Gastrocnemius medialis (tissue), 4 donors: ENCODE measurements around the gene RABGAP1. TPM values are rescaled to one million over a fixed set of nuclear protein-coding genes. Genes with fewer than 3 reads are reported as not detected.
A peak's percentile ranks its signal among the peaks of the same experiment; 100 is the strongest.

Experiments used
- ATAC-seq, 2 donors: fragments of 150-250 bp; one replicate each; pipeline ENCODE4 v1.9.1; 2016
- DNase-seq, 2 donors: peaks; one replicate each; pipeline ENCODE4 v3.0.0-alpha.2; 2019
- H3K27ac ChIP-seq, 4 donors: fragments of 200-600 bp; sonication (generic); 1 replicate in 1 of 4; 2 replicates in 3 of 4; pipeline ENCODE4 v1.5.1; 2016 to 2018; ENCODE audit warnings: mild to moderate bottlenecking in 2 of 4, moderate library complexity in 1 of 4
- H3K27me3 ChIP-seq, 3 donors: fragments of 200-600 bp; sonication (generic) in 2 of 3; 1 replicate in 1 of 3; 2 replicates in 2 of 3; pipeline versions ENCODE4 v1.5.1 to v1.6.0; 2016 to 2019; ENCODE audit warnings: mild to moderate bottlenecking in 1 of 3, moderate library complexity in 1 of 3
- H3K36me3 ChIP-seq, 2 donors: fragments of 200-600 bp; sonication (generic) in 1 of 2; one replicate each; pipeline ENCODE4 v1.5.1; 2017 to 2018
- H3K4me1 ChIP-seq, 2 donors: fragments of 200-600 bp; sonication (generic) in 1 of 2; one replicate each; pipeline ENCODE4 v1.5.1; 2016 to 2017; ENCODE audit warnings: mild to moderate bottlenecking in 2 of 2
- H3K4me3 ChIP-seq, 4 donors: fragments of 200-600 bp; sonication (generic) in 3 of 4; 1 replicate in 1 of 4; 2 replicates in 3 of 4; pipeline ENCODE4 v1.5.1; 2016 to 2019; ENCODE audit warnings: mild to moderate bottlenecking in 2 of 4
- H3K9me3 ChIP-seq, 3 donors: fragments of 200-600 bp; sonication (generic) in 2 of 3; 1 replicate in 1 of 3; 2 replicates in 2 of 3; pipeline ENCODE4 v1.5.1; 2016 to 2019
- CTCF ChIP-seq, 5 experiments: fragments of 450-650 bp in 3 of 5; fragments of 200-600 bp in 2 of 5; sonication (generic) in 2 of 5; IDR thresholded peaks in 4 of 5; conservative IDR thresholded peaks in 1 of 5; 1 replicate in 4 of 5; 2 replicates in 1 of 5; pipeline ENCODE4 v1.5.1; 2016 to 2019; ENCODE audit warnings: antibody characterized with exemption in 5 of 5, mild to moderate bottlenecking in 3 of 5, moderate library complexity in 3 of 5
- POLR2A ChIP-seq, 2 donors: fragments of 450-650 bp; IDR thresholded peaks; one replicate each; pipeline ENCODE4 v1.6.1; 2017; ENCODE audit warnings: antibody characterized with exemption in 2 of 2, mild to moderate bottlenecking in 2 of 2, moderate library complexity in 2 of 2
- in situ Hi-C, 4 donors: fragments of 200-750 bp; cut with MboI; loops; one replicate each; pipeline versions ENCODE4 v1.15.0 to v1.8.0; 2017; ENCODE audit warnings: low sequenced_read_pairs in 4 of 4
- intact Hi-C: fragments of 100-400 bp; cut with DNase I; formaldehyde crosslinking; loops from one replicate; pipeline ENCODE4 v1.15.1; 2023; ENCODE audit warnings: low total_unique reads
- total RNA-seq, 4 donors: library from RNA; depleted of rRNA; stranded (reverse); fragments of >200 nt; gene quantifications; one replicate each; pipeline versions ENCODE4 v1.1.0 to v1.2.3, GENCODE V29; 2016

Gene RABGAP1
- total RNA-seq, 4 donors from 2014 or later: 23.7 to 33.8 (median 26.6) TPM

GRCh38 chr9:123073991-123074422 lies 133.2 kb downstream of the RABGAP1 start:
- H3K27ac ChIP-seq: peak overlapping the region in 1 of 4 donors; percentile 23
- ATAC-seq (peak in 1 of 2 donors; percentile 45), DNase-seq (no peak)
- no peaks in the 10 kb centered on the region for H3K27me3 ChIP-seq
- H3K4me3 ChIP-seq: no peak overlapping the region
- intact Hi-C loops: no loop called here
- TF ChIP-seq POLR2A (IDR thresholded peaks at IDR 0.05): no peak
- TF ChIP-seq CTCF (IDR thresholded peaks at IDR 0.05 in 4 of 5, conservative IDR thresholded peaks at IDR 0.05 in 1 of 5): no peak
- no peaks in the 10 kb centered on the region for H3K9me3 ChIP-seq
- no peaks in the 10 kb centered on the region for H3K4me1 ChIP-seq
- H3K36me3 ChIP-seq: peaks cover 0 to 27% of the 10 kb centered on the region in 2 donors
- in situ Hi-C loops: no loop called here

GRCh38 chr9:123074628-123075027 lies 133.8 kb downstream of the RABGAP1 start:
- H3K27me3 ChIP-seq: no peaks in the 10 kb centered on the region
- ATAC-seq: no peak
- no peak for DNase-seq
- in situ Hi-C loops: loop anchor here in 1 of 4 donors (25.0 kb wide), 1 partner anchor 263 kb away; no protein-coding TSS in a partner anchor
- H3K36me3 ChIP-seq: peaks cover 0 to 30% of the 10 kb centered on the region in 2 donors
- intact Hi-C loops: no loop called here
- no peaks in the 10 kb centered on the region for H3K9me3 ChIP-seq
- no peaks in the 10 kb centered on the region for H3K4me1 ChIP-seq
- TF ChIP-seq CTCF (IDR thresholded peaks at IDR 0.05 in 4 of 5, conservative IDR thresholded peaks at IDR 0.05 in 1 of 5): no peak
- TF ChIP-seq POLR2A (IDR thresholded peaks at IDR 0.05): no peak
- H3K27ac ChIP-seq: no peak overlapping the region
- H3K4me3 ChIP-seq: no peak overlapping the region

- TF ChIP-seq CTCF (IDR thresholded peaks at IDR 0.05 in 4 of 5, conservative IDR thresholded peaks at IDR 0.05 in 1 of 5): no peak
- TF ChIP-seq POLR2A (IDR thresholded peaks at IDR 0.05): no peak
- Histone ChIP-seq H3K9me3 (no peaks in the 10 kb centered on the region), H3K27me3 (no peaks in the 10 kb centered on the region), H3K4me1 (no peaks in the 10 kb centered on the region), H3K36me3 (peaks cover 0 to 61% of the 10 kb centered on the region in 2 donors), H3K27ac (no peak overlapping the region), H3K4me3 (no peak overlapping the region)
- DNase-seq (no peak), ATAC-seq (no peak)
- intact Hi-C loops: loop anchor here (10.0 kb wide), 1 partner anchor 264 kb away; no protein-coding TSS in a partner anchor
- in situ Hi-C loops: loop anchor here in 2 of 4 donors (10.0 to 25.0 kb wide), 2 partner anchors 257 to 274 kb away; partner anchors contain the start of gene CRB2 (in 1 of the 2)
Observed at GRCh38 chr9:123080444-123080843, 139.6 kb downstream of the RABGAP1 start.

GRCh38 chr9:123081824-123082223 lies 141.0 kb downstream of the RABGAP1 start:
- ATAC-seq: no peak
- intact Hi-C loops (loop anchor here (10.0 kb wide), 1 partner anchor 263 kb away; no protein-coding TSS in a partner anchor), in situ Hi-C loops (loop anchor here in 2 of 4 donors (10.0 to 25.0 kb wide), 2 partner anchors 255 to 273 kb away; partner anchors contain the start of gene CRB2 (in 1 of the 2))
- no peaks in the 10 kb centered on the region for H3K27me3 ChIP-seq
- H3K36me3 ChIP-seq: peaks cover 0 to 56% of the 10 kb centered on the region in 2 donors
- no peak overlapping the region for H3K4me3 ChIP-seq
- TF ChIP-seq CTCF (IDR thresholded peaks at IDR 0.05 in 4 of 5, conservative IDR thresholded peaks at IDR 0.05 in 1 of 5) (peak in 3 of 5 experiments; percentile 10 to 34 (median 22)), POLR2A (IDR thresholded peaks at IDR 0.05) (no peak)
- H3K27ac ChIP-seq: no peak overlapping the region
- no peaks in the 10 kb centered on the region for H3K4me1 ChIP-seq
- DNase-seq: no peak
- H3K9me3 ChIP-seq: no peaks in the 10 kb centered on the region
